ENCODE measurements around the gene MDM1.

MDM1 gene

GRCh38 chr12:68247785-68248184 is 84.4 kb downstream of the MDM1 start:
- no peak overlapping the region for H3K4me3 ChIP-seq (ENCODE audit: low read depth in 1 of 2, low read length in 1 of 2)
- no peak for TF ChIP-seq CTCF (IDR thresholded peaks at IDR 0.05)
- no peaks in the 10 kb centered on the region for H3K36me3 ChIP-seq

GRCh38 chr12:68246350-68246749 is 85.8 kb downstream of the MDM1 start:
- no peak overlapping the region for H3K4me3 ChIP-seq (ENCODE audit: low read depth in 1 of 2, low read length in 1 of 2)
- no peak overlapping the region for H3K27ac ChIP-seq
- no peaks in the 10 kb centered on the region for H3K27me3 ChIP-seq
- no peaks in the 10 kb centered on the region for H3K4me1 ChIP-seq (ENCODE audit: control insufficient read depth in 1 of 2, insufficient read depth in 1 of 2, low read depth in 1 of 2, low read length in 1 of 2)
- H3K9me3 ChIP-seq = no peaks in the 10 kb centered on the region
- no peak for TF ChIP-seq CTCF (IDR thresholded peaks at IDR 0.05)
- no peaks in the 10 kb centered on the region for H3K36me3 ChIP-seq

More at GRCh38 chr12:68247785-68248184, 84.4 kb downstream of the MDM1 start:
- H3K4me1 ChIP-seq (ENCODE audit: control insufficient read depth in 1 of 2, insufficient read depth in 1 of 2, low read depth in 1 of 2, low read length in 1 of 2) = no peaks in the 10 kb centered on the region
- no peaks in the 10 kb centered on the region for H3K27me3 ChIP-seq
- no peaks in the 10 kb centered on the region for H3K9me3 ChIP-seq
- H3K27ac ChIP-seq = no peak overlapping the region

- Histone ChIP-seq H3K36me3 (no peaks in the 10 kb centered on the region), H3K4me3 (ENCODE audit: low read depth in 1 of 2, low read length in 1 of 2) (no peak overlapping the region), H3K27ac (no peak overlapping the region), H3K9me3 (no peaks in the 10 kb centered on the region), H3K4me1 (ENCODE audit: control insufficient read depth in 1 of 2, insufficient read depth in 1 of 2, low read depth in 1 of 2, low read length in 1 of 2) (no peaks in the 10 kb centered on the region), H3K27me3 (no peaks in the 10 kb centered on the region)
- no peak for TF ChIP-seq CTCF (IDR thresholded peaks at IDR 0.05)
Measured at GRCh38 chr12:68245180-68246021, 86.8 kb downstream of the MDM1 start.
